Globus pallidus (tissue), 1 donor: ENCODE data around the gene PTRH2.
"Not testable (repeated sequence)": the region's sequence is repeated elsewhere in the genome, so short reads cannot be mapped to it uniquely, and the experiment has no call there.

Source experiments
- DNase-seq: peaks from one replicate; pipeline ENCODE4 v3.0.0-alpha.2; 2015; ENCODE audit warnings: low spot score

Gene PTRH2

GRCh38 chr17:59669411-59669810 lies 37.8 kb downstream of the PTRH2 start:
- DNase-seq: no peak

- DNase-seq: no peak
Observed at GRCh38 chr17:59668816-59669215, 38.4 kb downstream of the PTRH2 start.

- DNase-seq: no peak
Observed at GRCh38 chr17:59666235-59666634, 41.0 kb downstream of the PTRH2 start.

GRCh38 chr17:59656624-59657023 lies 50.6 kb downstream of the PTRH2 start:
- DNase-seq: not testable (repeated sequence)

GRCh38 chr17:59652119-59652518 lies 55.1 kb downstream of the PTRH2 start:
- DNase-seq: no peak

GRCh38 chr17:59651346-59651745 lies 55.9 kb downstream of the PTRH2 start:
- DNase-seq: no peak

- no peak for DNase-seq
Observed at GRCh38 chr17:59650642-59651041, 56.6 kb downstream of the PTRH2 start.

- DNase-seq: no peak
Observed at GRCh38 chr17:59649886-59650285, 57.3 kb downstream of the PTRH2 start.
